GM18909 (cell line): ENCODE results near the gene PPFIA4.

Source experiments
- ATAC-seq: cut with Tn5 transposase; IDR thresholded peaks from one replicate; pipeline ENCODE4 v1.9.1; 2021; ENCODE audit warnings: mild to moderate bottlenecking; ENCODE audit not compliant: unreplicated experiment, poor library complexity

The PPFIA4 gene

DNA sequence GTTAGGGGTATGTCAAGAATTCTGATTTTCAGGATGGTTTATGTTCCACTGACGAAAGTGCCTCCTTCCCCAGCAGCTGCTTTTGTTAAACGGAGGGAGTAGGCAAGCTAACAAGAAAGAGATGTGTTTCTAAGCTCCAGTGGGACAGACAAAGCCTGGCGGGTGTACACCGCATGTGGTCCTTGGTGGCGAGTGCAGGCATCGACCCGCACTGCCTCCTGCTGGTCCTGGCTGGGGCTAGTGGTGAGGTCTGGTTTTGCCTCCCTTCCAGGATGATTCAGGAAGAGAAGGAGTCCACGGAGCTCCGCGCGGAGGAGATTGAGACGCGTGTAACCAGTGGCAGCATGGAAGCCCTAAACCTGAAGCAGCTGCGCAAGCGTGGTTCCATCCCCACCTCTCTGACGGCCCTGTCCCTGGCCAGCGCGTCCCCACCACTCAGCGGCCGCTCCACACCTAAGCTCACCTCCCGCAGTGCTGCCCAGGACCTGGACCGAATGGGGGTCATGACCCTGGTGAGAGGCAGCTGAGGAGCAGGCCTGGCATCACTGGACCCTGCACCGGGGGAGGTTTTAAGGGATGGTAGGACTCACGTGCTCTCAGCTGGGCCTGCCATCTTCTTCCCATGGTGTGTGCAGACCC, 29.0 kb downstream of the PPFIA4 start:
- ATAC-seq: no peak

DNA sequence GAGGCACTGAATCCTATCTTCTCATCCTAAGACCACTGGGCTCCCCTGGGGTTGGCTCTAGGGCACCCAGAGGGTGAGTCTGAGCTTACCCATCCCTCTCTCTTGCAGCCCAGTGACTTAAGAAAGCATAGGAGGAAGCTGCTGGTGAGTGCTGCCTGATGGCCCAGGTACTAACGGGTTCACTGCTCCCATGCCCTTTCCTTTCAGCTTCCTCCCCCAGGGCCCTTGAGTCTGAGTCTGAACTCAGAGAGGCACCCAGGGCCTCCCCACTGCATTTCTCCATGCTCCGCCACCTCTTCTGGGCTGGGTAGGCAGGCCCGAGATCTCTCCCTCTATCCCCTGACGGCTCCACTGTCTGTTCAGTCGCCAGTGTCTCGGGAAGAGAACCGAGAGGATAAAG, 29.7 kb downstream of the PPFIA4 start:
- no peak for ATAC-seq

DNA sequence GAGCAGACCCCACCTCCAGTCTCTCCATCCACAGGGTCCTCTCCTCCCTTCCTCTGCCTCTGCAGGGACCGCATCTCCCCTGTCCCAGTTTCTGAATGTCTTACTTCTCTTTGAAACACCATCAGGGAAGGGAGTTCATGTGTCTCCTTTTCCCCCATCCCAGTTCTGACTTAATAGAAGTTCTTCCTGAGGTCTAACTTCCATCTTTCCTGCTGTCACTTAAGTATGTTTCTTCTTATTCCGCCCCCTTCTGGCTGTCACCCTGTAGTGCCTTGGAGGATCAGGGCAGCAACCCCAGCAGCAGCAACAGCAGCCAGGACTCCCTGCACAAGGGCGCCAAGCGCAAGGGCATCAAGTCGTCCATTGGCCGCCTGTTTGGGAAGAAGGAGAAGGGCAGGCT, 30.2 kb downstream of the PPFIA4 start:
- ATAC-seq: no peak

DNA sequence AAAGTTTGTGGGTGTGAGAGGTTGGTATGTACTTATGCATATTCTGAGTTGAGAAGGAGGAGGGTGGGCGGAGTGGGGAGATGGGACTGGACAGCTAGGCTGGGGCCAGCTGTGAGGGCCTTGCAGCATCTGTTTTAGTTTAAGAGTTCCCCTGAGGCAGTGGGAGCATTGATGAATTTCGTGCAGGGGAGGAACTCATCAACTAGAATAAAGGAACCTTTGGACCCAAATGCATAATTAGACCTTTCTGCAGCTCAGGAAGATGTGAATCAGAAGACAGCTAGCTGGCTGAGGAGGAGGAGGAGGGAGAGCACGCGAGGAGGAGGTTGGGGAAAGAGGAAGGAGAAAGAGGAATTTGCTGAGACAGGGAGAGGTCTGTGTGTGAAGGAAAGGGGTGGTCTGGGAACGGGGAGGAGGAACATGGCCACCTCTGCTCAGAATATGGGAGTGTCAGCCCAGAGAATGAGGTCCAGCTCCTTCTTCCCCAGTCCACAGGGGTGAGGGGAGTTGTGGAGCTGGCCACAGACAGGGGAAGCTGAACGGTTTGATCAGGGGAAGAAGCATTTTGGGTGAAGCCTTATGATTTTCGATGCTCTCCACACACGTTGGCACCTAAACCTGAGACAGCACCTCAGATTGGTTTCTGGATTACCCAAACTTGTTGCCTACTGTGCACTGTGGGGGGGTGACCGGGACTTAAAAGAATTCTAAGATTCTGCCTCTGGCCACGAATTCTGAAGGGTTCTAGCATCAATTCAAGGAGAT, 31.8 kb downstream of the PPFIA4 start:
- no peak for ATAC-seq

DNA sequence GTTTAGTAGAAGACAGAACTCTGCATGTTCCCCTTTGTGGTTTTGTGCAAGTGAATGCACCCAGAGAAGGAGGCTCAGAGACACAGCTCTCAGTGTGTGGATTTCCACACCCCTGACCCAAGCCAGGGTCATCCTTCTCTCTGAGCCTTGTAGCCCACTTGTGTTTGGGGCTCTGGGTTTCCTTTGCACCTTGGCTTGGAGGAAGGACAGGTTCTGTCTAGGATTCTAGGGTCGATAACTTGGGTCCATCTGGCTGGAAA, 32.3 kb downstream of the PPFIA4 start:
- ATAC-seq: no peak

DNA sequence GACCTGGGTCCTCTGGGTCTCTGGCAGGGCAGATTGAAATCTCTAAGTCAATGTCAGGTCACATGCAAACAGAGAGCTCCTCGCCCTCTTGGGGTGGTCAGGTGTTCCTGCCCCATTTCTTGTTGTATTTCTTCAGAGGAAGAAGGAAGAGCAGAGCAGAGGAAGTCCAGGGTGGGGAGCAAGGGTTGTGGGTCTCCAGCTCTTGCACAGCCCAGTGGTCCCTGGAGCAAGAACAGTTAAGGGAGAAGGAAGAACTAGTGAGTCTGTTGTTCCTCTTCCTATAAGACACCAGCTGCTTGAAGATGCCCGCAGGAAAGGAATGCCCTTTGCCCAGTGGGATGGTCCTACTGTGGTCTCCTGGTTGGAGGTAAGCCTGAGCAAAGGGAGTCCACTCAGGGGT, 33.2 kb downstream of the PPFIA4 start:
- ATAC-seq: no peak

DNA sequence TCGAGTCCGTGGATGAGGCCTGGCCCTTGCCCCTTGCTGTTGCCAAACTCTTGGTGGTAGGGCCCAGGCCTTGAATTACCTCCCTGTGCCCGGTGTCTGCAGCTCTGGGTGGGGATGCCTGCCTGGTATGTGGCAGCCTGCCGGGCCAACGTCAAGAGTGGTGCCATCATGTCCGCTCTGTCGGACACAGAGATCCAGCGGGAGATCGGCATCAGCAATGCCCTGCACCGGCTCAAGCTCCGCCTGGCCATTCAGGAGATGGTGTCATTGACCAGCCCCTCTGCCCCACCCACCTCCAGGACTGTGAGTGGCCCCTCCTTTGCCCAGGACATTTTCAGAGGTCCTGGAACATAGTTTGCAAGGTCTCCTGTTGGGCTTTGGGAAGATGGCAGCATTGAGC, 33.8 kb downstream of the PPFIA4 start:
- ATAC-seq: no peak

DNA sequence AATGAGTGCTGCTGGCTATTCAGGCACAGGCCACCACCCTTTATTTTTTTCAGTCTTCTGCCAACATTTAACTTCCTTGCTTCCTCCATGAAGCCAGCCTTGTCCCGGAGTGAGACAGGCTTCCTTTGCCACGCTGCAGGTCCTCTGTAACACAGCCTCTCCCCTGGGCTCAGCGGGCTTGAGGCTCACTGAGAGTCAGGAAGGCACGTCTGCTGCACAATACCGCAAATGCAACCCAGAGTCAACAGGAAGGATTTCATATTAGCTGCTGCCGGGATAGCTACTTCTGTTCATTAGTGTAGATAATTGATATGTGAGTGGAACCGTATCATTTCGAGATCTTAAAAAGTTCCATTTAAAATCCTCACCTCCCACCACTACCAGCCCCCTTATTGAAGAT, 37.0 kb downstream of the PPFIA4 start:
- ATAC-seq: no peak

DNA sequence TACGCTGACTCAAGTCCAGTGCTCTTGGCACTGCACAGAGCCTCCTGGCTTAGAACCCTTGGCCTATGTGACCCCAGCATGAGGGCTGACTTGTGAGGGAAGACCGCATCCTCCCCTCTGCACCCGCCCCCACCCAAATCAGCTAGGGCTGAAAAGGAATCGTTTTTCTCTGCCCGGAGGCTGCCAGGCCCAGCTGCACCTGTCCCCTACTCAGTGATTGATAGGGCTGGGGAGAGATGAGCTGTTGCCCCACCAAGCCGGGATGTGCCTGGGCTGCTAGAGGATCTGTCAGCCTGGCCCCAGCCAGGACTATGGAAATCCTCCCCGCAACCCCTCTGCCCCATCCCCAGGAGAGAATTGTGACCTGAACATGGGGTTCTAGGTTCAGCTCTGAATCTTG, 38.9 kb downstream of the PPFIA4 start:
- ATAC-seq: no peak

DNA sequence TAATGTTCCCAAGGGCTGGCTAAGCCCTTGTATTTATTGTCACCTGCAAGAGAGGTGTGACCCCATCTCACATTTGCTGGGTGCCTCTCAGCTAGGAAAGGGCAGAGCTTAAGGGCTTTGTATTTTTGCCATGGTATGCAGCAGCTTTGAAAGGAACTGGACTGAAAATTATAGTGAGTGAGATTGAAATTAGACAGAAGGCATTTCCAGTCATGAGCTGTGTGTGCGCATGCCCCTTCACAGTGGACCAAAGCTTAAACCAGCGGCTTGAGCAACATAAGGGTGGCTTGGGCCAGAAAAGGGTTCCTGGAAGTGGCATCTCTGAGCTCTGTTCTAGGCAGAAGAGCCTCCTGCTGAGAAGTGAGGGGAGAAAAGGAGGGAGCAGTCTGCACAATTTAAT, 39.7 kb downstream of the PPFIA4 start:
- ATAC-seq: no peak

DNA sequence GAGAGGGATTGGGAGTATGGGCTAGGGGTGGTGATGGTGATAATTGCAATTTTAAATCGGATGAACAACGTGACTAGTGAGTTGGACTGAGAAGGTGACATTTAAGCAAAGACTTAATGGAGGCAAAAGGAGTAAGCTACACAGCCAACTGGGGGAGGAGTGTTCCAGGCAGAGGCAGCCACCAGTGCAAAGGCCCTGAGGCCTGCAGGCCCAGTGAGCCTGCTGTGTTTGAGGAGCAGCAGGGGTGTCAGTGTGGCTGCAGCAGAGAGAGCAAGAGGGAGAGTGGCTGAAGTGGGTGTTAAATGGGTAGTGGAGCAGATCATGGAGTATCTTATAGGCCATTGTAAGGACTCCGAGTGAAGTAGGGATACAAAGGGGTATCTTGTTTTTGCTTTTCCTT, 40.7 kb downstream of the PPFIA4 start:
- ATAC-seq: no peak

DNA sequence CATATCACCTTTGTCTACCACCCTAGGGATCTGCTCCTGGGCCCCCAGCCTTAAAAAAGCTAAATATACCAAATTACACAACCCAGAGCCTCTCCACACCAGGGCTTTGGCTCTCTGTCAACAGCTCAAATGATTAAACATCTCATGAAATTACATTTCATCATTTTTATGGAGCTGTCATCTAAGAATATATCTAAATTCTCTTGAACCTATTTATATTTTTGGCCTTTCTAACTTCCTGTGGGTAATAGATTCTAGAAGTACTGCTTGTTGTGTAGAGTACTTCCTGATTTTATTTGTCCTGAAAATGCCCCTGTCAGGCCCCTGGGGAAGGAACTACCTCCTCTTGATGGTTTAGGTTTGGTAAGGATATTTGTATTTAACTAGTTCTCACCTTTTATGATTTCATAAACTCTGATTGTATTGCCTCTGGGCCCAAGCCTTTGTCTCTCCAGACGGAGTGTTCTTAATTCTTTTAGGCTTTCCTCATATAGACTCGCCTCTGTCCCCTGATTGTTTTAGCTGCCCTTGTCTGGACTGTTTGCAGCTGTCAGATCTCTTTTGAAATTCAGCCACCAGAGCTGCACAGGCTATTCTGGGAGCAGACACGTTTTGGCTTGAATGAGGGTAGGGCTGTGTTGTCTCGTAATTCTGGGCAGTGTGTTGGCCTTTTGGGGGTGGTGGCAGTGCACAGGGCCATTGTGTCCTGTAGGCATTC, 42.9 kb downstream of the PPFIA4 start:
- ATAC-seq: no peak

DNA sequence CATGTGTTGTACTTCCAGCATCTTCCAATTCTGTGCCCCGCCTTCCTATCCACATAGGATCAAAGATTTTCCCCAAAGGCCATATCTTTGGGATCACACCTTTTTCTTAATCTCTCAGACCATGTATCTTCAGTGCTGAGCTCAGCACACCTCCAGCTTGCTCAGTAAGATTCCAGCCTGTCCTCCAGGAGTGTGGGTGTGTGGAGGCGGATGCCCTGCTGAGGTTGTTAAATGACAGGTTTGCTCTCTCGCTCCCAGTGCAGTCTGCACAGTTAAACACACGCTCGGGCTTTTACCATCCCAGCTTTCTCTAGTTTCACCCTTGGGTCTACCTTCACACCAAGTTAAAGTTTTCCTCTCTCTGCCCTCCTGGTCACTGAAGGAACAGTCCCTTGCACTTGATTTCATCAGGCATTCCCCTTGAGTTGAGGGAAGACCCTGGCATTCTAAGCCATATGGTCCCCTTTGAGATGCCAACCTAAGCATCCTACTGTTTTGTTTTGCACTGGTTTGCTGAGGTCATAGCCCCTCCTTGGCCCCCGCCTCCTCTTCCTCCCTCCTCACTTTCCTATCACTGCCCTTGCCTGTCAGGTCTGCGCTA, 45.8 kb downstream of the PPFIA4 start:
- ATAC-seq: no peak

DNA sequence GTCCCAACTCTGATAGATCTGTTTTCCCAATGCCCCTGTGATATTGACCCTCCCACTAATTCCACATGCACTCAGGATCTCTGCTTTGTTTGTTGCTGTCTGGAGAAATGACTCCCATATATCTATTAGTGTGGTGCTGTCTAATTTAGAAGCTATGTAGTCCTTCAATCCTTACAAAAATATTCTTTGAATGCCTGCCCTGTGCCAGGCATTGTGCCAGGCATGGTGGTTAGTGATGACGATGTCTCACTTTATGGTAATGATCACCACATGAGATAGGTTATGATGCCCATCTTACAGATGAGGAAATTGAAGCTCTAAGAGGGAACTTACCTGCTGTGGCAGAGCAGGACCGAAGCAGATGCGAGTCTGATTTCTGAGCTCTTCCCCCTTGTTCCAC, 46.6 kb downstream of the PPFIA4 start:
- ATAC-seq: no peak

DNA sequence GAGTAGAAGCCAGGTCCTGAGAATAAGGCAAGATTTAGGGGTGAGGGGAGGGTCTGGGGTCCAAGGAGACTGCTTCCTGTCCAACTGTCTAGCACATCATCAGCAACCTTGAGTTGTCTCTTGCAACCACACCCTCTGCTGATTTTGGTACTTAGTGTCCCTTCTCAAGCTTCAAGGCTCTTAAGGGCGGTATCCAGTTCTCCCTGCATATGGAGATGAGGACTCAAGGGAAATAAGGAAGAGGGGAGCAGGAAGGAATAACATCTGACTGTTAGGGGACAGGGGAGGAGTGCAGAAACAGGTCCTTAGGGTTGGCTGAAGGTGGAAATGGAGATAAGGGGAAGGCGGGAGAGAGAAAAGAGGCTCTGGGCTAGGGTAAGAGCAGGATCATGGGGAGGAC, 47.2 kb downstream of the PPFIA4 start:
- ATAC-seq: no peak

DNA sequence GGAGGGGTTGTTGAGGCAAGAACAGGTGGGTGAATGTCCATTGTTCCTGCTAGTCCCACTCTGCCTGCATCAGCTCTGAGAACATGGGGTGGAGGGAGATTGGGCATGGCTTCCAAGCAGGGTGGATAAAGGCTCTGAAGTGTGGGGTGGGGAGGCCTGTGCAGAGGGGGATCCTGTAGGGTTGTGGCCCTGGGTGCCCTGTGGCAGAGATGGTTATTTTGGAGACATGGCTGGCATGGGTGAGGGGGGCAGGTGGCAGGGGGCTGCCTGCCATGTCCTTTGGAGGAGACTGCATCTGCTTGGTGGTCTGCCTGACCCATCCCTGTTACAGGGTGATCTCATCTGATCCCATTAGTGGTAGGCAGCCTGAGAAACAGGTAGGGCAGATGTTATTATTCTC, 48.3 kb downstream of the PPFIA4 start:
- ATAC-seq: no peak

DNA sequence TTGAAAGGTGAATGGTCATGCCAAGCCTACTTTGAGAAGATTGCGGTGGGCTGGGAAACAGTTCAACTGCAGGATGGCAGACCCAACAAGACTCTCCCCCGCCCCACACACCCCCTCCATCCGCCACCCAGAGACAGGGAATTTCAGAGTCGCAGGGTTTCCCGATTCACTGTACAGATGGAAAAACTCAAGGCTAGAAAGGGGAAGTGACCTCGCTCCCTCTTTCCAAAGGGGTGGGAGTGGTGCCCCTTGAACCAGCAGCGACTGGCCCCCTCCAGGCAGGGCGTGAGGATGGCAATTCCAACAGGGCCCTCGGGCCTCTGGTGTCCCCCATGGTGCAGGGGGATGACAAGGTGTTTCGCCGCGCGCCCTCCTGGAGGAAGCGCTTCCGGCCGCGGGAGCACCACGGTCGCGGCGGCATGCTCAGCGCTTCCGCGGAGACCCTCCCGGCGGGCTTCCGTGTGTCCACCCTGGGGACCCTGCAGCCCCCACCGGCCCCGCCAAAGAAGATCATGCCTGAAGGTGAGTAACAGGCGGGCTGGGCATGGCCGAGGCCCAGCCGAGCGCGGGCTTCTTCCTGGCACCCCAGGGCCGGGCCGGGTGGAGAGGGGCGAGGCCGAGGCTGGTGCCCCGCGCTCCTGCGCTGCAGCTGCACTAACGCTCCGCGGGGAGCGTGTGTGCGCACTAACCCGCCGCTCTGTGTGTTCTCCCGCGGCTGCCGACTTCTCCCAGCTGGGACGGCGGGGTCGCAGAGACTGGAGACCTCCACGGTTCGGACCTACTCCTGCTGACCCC, 49.1 kb downstream of the PPFIA4 start:
- ATAC-seq: no peak

DNA sequence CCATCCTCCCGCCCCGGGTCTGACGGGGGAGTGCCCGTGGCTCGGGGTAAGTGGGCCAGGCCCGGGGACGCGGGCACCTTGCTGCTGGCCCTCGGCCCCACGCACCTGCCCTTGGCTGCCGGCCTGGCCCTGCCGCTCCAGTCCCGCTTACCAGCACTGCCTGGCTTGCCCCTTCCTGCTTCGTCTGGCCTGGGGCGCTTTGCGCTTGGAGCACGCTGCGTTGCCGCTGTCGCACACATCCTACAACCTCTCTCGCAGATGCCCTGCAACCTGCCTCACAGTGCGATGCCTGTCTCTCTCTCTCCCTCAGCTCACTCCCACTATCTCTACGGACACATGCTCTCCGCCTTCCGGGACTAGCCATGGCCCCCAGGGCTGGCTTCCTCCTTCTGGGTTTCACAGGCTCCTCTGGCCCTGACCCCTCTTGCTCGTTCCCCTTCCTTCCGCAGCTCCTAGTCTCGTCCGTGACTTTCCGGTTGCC, 49.8 kb downstream of the PPFIA4 start:
- no peak for ATAC-seq

DNA sequence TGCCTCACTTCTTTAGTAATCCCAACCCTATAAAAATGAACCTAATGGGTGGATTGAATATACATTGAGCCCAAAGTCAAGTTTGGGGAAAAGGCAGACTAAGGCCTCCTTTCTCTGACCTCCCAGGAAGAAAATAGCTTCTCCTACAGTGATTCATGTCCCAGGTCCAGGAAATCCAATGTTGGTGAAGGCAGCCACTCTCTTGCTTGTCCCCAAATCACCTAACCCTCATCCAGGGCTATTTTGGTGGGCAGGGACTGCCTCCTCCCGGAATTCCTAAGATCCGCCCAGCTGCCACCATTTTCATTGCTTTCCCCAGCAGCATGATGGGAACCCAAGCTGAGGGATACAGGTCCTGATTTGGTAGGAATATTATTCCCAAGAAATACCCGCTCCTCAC, 51.1 kb downstream of the PPFIA4 start:
- no peak for ATAC-seq

DNA sequence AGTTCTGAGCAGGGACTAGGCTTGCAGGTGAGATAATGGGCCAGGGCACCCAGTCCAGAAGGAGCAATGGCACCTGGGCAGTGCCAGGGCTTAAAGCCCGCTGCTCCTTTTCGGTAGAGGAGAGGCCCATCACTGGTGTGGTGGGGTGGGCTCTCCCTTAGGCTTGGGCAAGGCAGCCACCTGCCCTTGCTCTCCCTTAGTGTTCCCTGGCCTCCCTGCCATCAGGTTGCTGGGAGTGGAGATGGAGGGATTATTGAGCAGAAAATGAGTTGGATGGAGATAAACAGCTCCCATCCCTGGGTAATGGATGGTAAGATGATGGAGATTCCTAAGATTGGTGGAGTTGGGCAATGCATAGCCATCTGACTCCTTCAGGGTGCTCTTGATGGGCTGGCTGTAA, 51.7 kb downstream of the PPFIA4 start:
- ATAC-seq: no peak

DNA sequence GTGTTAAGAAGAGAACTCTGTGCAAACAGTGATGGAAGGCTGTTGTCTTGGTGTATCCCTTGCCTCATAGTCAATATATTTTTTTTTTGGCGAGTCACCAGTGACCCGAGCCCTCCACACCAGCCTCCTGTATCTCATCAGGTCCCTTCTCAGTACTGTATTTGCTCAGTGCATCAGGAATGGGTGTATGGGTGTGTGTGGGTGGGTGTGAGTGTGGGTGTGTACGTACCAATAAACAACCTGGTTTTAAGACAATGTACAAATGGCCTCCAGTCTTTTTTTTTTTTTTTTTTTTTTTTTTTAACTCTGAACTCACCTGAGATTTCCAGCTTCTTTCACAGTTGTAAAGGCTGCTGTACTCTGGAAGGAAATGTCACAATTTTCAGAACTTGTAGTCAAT, 52.2 kb downstream of the PPFIA4 start:
- no peak for ATAC-seq
